Middle frontal gyrus (tissue), 1 donor: Measurements from ENCODE around the gene TSPAN14.

Experiments
- DNase-seq: peaks from one replicate; pipeline ENCODE4 v3.0.0-alpha.2; 2015; ENCODE audit warnings: low spot score; ENCODE audit errors: extremely low spot score

The TSPAN14 gene

DNA sequence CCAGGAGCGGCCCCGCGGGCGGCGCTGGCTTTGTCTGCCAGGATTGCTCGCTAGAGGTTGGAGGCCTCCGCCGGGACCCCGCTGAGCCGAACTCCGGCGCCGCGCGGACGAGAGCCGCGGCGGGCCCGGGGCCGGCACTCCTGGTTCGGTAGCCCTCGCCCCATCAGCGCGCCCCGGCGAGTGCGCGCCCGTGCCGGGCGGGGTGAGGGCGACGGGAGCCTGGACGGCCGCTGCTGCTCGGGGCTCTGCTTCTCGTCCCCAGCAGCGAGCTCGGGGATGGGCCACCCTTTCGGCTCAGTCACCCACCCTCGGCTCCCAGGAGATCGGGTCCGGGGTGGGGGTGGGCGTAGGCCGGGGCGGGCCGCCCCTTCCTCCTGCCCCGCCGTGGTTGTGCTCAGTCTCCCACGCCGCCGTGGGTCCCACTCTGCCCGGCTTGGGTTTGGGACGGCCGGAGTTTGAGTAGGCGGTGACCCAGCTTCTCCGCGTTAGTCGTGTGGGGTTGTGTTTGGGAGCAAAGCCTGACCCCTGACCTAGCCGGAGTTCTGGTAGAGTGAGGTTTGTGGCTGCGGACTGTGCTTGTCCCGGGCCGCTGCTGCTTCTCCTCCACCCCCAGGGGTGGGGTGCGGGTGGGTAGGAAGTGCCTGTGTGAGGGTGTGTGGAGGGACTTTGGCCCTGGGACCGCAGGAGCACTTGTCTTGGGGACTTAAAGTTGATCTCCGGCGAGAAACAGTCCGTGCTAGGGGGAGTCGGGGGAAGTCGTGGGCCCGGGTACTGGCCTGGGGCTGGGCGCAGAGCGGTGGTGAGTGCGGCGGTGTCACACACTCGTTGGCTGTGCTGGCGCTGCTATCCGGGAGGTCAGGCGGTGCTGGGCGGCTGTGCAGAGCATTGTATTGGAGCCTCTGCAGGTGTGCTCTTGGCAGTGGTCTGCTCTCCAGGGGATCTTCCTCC, 677 bp downstream of the TSPAN14 start:
- no peak for DNase-seq

DNA sequence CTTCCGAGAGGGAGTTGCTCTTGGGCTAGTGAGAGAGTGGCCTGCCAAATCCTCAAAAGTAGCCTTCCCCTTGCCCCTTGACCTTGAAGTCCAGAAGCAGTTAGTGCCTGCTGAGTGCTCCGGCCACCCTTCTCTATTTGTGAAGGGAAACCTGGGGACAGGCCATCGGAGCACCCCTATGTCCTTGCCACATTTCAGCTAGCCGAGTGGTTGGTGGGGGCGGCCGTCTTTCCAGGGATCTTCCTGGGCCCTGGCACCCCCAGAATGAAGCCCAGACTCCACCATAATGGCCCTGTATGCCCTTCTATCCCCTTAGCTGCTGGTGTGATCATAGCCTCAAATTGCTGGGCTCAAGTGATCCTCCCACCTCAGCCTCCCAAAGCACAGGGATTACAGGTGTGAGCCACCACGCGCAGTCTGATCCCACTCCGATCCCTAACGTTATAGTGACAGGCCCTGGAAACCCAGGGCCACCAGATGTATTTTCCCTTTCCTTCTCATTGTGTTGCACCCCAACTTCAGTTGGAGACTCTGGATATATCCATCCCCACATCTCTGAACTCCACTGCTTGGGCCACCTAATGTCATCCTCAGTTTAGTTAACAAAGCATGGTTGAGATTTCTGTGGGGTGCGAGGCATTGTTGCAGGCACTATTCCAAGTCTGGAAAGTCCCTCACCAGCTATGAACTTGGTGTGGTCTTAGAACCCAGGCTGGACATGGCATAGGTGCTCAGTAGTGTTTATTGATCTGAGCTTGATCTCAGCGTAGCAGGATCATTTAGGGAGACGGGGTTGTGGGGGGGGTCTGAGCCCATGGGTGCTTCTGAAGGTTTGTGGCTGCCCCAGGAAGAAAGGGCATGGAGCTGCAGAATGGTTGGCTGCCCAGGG, 1.6 kb downstream of the TSPAN14 start:
- DNase-seq = no peak

DNA sequence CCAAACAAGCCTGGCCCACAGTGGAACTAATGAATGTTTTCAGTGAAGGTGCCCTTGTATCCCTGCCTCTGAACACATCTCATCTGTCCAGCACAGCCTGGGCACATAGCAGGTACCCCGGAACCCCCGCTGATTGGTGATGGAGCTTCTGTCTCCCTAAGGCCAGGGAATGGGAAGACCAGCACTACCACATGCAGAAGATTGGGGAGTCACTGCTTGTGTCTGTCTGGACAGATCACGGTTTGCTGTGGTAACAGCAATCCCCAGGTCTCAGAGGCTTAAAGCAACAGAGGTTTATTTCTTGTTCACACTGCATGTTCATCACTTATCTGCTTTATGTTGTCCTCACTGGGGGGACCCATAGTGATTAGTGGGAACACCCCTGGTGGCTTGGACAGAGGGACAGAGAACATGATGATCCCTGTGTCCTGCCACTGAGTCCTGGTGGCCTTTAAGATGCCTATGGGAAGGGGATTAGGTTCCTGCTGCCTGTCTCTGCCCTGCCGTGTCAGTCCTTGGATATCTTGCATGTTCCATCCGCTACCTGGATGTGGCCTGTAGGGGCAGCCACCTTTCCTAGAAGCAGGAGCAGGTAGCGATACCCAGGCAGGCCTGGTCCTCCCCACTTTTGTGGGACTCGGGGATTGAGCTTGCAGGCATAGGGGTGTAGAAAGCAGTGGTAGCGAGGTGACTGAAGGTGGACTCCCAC, 3.6 kb downstream of the TSPAN14 start:
- no peak for DNase-seq

DNA sequence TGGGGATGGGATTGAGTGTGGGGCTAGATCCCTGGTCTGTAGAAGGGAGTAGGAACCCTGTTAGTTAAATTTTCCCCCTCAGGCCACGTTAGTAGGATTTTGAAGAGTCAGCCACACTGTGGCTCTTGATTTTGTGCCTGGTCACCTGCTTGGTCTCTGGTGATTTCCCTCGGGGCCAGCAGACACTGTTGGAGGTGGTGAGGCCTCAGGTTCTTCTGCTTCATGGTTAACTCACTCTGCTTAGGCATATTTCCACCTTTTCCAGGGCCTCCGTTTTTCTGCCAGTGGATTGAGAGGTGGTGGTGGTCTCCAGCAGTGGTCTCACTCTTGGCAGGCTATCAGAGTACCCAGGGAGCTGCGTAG, 4.1 kb downstream of the TSPAN14 start:
- DNase-seq = no peak

GRCh38 chr10:80458638-80459037, 4.5 kb downstream of the TSPAN14 start:
- no peak for DNase-seq

DNA sequence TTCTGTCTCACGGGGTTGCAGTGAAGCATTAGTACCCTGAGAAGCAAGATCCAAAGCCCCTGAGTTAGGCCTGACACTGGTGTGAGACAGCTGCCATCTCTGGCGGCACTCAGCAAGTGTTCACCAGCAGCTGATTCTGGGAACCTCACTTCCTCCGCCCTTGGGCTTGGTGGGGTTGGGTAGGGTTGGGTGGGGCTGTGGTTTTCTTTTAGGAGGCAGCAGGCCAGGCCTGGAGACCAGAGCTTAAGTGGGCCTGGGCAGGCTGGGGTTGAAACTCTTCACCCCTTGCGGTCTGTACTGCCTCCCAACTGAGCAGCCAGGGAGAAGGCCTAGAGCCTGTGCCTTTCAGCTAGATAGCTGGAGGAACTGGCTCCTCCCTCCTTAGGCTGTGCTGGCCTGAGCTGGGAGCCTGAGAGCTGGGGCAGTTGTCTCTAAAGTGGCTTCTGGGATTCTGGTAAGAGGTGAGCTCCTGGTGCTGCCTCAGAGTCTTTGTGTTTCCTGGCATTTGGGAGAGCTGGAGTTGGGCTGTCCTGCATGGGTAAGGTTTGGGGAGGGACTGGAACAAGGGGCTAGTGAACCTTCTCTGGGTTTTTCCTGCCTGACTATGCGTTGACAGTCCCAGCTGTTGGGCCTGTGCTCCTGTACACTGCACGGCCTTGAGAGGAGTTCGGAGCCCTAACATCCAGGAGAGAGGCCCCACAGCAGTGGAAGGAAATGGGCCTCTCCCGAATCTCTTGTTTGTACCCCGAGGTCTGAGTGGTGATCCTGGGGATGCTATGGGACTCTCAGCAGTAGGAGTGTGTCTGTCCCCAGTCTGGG, 5.1 kb downstream of the TSPAN14 start:
- no peak for DNase-seq

DNA sequence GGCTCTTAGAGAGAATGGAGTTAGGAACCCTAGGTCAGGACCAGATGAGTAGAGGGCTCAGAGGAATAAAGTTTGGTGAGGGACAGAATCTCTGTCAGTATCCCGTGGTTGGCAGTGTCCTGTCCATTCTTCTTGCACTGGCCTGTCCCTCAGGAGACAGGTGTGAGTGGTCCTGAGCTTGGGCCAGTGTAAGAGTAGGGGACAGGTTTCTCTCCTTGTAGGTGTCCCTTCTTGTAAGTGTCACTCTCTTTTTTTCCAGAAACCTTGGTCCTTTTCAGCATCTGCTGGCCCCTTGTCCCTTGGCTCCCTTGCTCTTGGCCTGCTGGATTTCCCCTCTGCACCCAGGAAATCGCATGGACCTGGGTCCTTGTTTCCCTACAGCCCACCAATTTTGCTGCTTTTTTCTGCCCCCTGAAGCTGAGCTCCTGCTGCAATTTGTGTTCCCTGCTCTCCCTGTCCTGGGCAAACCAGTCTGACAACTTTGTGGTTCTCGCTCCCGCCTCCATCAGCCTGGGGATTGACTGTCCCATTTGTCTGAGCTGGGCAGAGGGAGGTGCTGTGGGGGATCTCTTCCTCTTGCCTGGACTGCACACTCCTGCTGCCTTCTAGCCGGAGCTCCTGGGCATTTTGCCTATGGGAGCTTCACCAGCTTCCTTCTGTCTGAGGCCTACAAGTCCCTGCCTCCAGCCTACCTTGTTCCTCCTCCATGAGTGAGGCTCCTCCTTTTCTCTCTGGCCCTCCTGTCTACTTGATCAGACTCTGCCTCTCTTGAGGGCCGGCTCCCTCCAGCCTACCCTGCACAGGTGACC, 6.5 kb downstream of the TSPAN14 start:
- no peak for DNase-seq

- no peak for DNase-seq
Measured at GRCh38 chr10:80461208-80462183, 7.4 kb downstream of the TSPAN14 start.

- no peak for DNase-seq
Measured at GRCh38 chr10:80462299-80462980, 8.3 kb downstream of the TSPAN14 start.

- no peak for DNase-seq
Measured at GRCh38 chr10:80462981-80463741, 9.1 kb downstream of the TSPAN14 start.

- no peak for DNase-seq
Measured at GRCh38 chr10:80463868-80464267, 9.8 kb downstream of the TSPAN14 start.

DNA sequence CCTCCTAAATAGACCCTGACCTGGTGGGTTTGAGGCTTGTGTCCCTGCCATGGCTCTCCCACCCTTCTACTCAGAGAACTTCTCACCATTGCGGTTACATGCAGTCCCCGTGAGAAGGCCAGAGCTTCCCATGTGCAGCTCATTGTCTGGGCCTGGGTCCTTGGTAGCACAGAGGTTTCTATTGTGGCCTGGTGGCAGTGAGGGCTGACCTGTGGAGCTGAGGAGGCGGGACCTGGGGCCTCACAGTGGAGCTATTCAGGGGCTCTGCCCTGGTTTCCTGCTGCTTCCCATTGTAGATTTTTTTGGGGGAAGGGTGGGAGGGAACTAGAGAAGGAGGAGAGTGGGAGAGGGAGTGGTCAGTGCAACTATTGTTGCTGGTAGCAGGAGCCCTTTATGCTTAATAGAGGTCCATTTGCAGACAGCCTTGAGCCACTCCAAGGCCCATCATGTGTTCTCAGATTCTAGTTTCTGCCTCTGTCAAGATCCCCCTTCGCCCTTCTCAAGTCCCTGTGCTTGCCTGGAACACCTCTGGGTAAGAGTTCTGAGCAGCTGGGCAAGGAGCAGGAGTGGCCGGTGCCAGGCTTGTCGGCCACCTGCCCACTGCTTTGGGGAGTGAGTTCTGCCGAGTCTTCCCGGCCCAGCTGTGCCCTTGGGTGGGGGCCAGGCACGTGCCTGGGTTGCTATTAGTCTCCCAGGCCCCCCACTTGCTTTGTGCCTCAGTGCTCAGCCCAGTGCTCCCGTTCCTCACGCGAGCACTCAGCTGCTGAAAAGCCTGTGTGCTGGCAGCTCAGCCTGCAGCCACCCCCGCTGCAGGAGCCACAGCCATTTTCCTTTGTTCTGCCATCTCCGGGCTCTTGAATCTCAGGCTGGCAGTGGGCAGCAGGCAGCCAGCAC, 10.7 kb downstream of the TSPAN14 start:
- DNase-seq = peak; percentile 53

DNA sequence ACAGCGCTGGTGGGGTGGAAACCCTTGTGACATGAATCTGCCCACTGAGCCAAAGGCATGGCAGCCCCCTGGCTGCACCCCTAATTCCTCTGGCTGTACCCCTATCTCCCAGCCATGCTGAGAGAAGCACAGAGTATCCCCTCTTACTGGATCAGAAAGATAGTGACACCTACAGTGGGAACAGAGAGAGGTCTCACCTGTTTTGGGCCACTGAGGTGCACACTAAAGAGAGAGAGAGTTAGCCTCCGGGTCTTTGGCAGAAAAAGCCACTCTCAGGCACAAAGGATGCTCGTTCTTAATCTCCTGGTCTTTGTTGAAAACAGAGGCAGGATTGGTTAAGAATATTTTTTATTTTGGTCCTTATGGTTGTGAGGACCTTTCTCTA, 11.3 kb downstream of the TSPAN14 start:
- no peak for DNase-seq

DNA sequence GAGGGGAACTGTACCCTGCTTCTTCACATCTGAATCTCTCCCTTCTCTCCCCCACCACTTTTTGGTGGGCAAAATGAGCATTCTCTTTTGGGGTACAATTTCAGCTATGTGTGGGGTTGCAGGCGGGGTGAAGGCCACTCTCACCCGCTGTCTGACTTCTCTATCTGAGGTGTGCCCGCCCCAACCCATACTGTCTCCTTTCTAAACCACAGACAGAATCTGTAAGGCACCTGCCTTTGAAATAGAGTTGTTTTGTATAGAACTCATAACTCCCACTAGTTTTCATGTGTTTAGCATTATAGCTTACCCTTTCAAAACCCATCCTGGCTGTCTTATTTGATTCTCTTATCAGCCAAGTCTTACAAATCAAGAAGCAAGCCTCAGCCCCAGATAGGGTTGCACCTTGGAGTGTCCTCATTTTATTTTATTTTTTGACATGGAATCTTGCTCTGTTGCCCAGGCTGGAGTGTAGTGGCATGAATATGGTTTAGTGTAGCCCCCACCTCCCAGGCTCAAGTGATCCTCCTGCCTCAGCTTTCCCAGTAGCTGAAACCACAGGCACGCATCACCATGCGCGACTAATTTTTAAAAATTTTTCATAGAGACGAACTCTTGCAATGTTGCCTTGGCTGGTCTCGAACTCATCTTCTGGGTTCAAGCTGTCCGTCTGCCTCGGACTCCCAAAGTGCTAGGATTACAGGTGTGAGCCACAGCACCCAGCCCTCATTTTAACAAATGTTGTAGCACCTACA, 11.9 kb downstream of the TSPAN14 start:
- DNase-seq = no peak

DNA sequence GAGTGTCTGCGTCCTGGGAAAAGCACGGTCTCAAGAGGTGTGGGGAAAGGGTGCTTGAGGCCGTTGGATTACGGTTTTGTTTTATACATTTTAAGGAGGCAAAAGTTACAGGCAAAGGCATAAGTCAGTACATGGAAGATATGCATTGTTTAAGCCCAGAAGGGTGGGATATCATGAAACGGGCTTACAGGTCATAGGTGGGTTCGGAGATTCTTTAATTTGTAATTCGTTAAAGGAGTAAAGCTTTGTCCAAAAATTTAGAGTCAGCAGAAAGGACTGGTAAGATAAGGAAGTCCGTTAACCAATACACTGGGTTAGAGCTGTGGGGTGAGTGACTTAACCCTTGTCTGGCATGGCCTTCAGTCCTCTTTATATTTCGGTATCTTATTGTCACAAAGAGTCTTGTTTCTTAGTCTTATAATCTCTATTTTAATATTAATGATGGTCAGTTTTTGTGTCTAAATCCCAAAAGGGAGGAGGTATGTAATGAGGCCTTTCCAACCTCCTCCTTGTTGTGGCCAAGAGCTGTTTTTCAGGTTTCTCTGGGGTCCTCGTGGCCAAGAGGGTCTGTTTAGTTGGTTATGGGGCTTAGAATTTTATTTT, 12.7 kb downstream of the TSPAN14 start:
- DNase-seq = no peak
